Liver (tissue), 9 donors: ENCODE results near the gene CALCR. TPM values are rescaled to one million over a fixed set of nuclear protein-coding genes. Genes with fewer than 3 reads are reported as not detected.

ENCODE experiments used
- DNase-seq: peaks from one replicate; pipeline ENCODE4 v3.0.0-alpha.2; 2017; ENCODE audit warnings: low spot score
- H3K27ac ChIP-seq, 2 donors: one replicate each; pipeline ENCODE4 v1.7.0; 2013; ENCODE audit warnings: inconsistent platforms in 2 of 2, low read length in 2 of 2, control low read depth in 1 of 2, low read depth in 1 of 2, mild to moderate bottlenecking in 1 of 2
- H3K27me3 ChIP-seq, 4 donors: one replicate each; pipeline versions ENCODE4 v1.6.1 to v1.7.0; 2013; ENCODE audit warnings: low read length in 3 of 4, inconsistent platforms in 1 of 4, mild to moderate bottlenecking in 1 of 4, moderate library complexity in 1 of 4; ENCODE audit not compliant: control insufficient read depth in 4 of 4, insufficient read depth in 4 of 4
- H3K36me3 ChIP-seq, 4 donors: one replicate each; pipeline versions ENCODE4 v1.6.1 to v1.7.0; 2013; ENCODE audit warnings: low read length in 3 of 4, mild to moderate bottlenecking in 3 of 4, low read depth in 1 of 4, moderate library complexity in 1 of 4; ENCODE audit not compliant: control insufficient read depth in 4 of 4, insufficient read depth in 3 of 4
- H3K4me1 ChIP-seq, 4 donors: one replicate each; pipeline versions ENCODE4 v1.6.1 to v1.7.0; 2013; ENCODE audit warnings: low read length in 3 of 4, mild to moderate bottlenecking in 3 of 4, moderate library complexity in 1 of 4; ENCODE audit not compliant: control insufficient read depth in 4 of 4, insufficient read depth in 4 of 4
- H3K4me3 ChIP-seq, 3 donors: one replicate each; pipeline versions ENCODE4 v1.6.1 to v1.7.0; 2013; ENCODE audit warnings: low read length in 3 of 3, control low read depth in 1 of 3, low read depth in 1 of 3, mild to moderate bottlenecking in 1 of 3
- H3K9ac ChIP-seq, 2 donors: one replicate each; pipeline ENCODE4 v1.7.0; 2013; ENCODE audit warnings: low read length in 2 of 2, mild to moderate bottlenecking in 2 of 2, moderate library complexity in 2 of 2, control low read depth in 1 of 2, low read depth in 1 of 2
- H3K9me3 ChIP-seq, 4 donors: one replicate each; pipeline versions ENCODE4 v1.6.1 to v1.7.0; 2013; ENCODE audit warnings: low read length in 3 of 4; ENCODE audit not compliant: control insufficient read depth in 4 of 4
- ATF3 ChIP-seq: IDR thresholded peaks from 2 replicates; pipeline ENCODE4 v1.6.1; 2016; ENCODE audit warnings: antibody characterized with exemption
- EGR1 ChIP-seq, 2 donors: IDR thresholded peaks; 2 replicates each; pipeline ENCODE4 v1.6.1; 2016 to 2018; ENCODE audit warnings: antibody characterized with exemption in 2 of 2, low read depth in 2 of 2
- FOXA1 ChIP-seq: IDR thresholded peaks from 2 replicates; pipeline ENCODE4 v1.6.1; 2016; ENCODE audit warnings: antibody characterized with exemption
- FOXA2 ChIP-seq: IDR thresholded peaks from 2 replicates; pipeline ENCODE4 v1.6.1; 2016; ENCODE audit warnings: antibody characterized with exemption
- GABPA ChIP-seq, 2 donors: IDR thresholded peaks in 1 of 2; conservative IDR thresholded peaks in 1 of 2; 2 replicates each; pipeline ENCODE4 v1.6.1; 2016; ENCODE audit warnings: antibody characterized with exemption in 2 of 2, mild to moderate bottlenecking in 1 of 2, moderate library complexity in 1 of 2
- HNF4A ChIP-seq, 2 donors: conservative IDR thresholded peaks; 2 replicates each; pipeline ENCODE4 v1.6.1; 2016; ENCODE audit warnings: antibody characterized with exemption in 2 of 2, mild to moderate bottlenecking in 2 of 2
- HNF4G ChIP-seq: IDR thresholded peaks from 2 replicates; pipeline ENCODE4 v1.6.1; 2016; ENCODE audit warnings: antibody characterized with exemption
- JUND ChIP-seq, 2 donors: IDR thresholded peaks; 2 replicates each; pipeline ENCODE4 v1.6.1; 2016; ENCODE audit warnings: antibody characterized with exemption in 2 of 2
- NR2F2 ChIP-seq: IDR thresholded peaks from 2 replicates; pipeline ENCODE4 v1.6.1; 2016; ENCODE audit warnings: antibody characterized with exemption
- RAD21 ChIP-seq, 2 donors: IDR thresholded peaks; 2 replicates each; pipeline ENCODE4 v1.6.1; 2016; ENCODE audit warnings: antibody characterized with exemption in 2 of 2, mild to moderate bottlenecking in 2 of 2
- REST ChIP-seq: IDR thresholded peaks from 2 replicates; pipeline ENCODE4 v1.6.1; 2016; ENCODE audit warnings: antibody characterized with exemption, mild to moderate bottlenecking
- RXRA ChIP-seq, 2 donors: IDR thresholded peaks; 2 replicates each; pipeline ENCODE4 v1.6.1; 2017 to 2018; ENCODE audit warnings: antibody characterized with exemption in 2 of 2, mild to moderate bottlenecking in 1 of 2
- SP1 ChIP-seq: IDR thresholded peaks from 2 replicates; pipeline ENCODE4 v1.6.1; 2018; ENCODE audit warnings: antibody characterized with exemption, mild to moderate bottlenecking
- TAF1 ChIP-seq: conservative IDR thresholded peaks from 2 replicates; pipeline ENCODE4 v1.6.1; 2016; ENCODE audit warnings: antibody characterized with exemption, mild to moderate bottlenecking
- YY1 ChIP-seq: IDR thresholded peaks from 2 replicates; pipeline ENCODE4 v1.6.1; 2016; ENCODE audit warnings: antibody characterized with exemption, mild to moderate bottlenecking
- ZBTB33 ChIP-seq: IDR thresholded peaks from 2 replicates; pipeline ENCODE4 v1.6.1; 2016; ENCODE audit warnings: antibody characterized with exemption
- WGBS: extraction: QIAGEN DNeasy Blood & Tissue Kit; methylation state at CpG from one replicate; pipeline ENCODE4 v1.1.7; 2013; 5-methylcytosine and 5-hydroxymethylcytosine counted together
- polyA plus RNA-seq, 2 donors: library from polyadenylated mRNA; stranded (reverse) in 1 of 2; unstranded in 1 of 2; fragments of 200-250 nt in 1 of 2; fragments of >200 nt in 1 of 2; fragmentation: Nextera tagmentation in 1 of 2; extraction: Ambion mirVana in 1 of 2; gene quantifications; one replicate each; pipeline versions ENCODE4 v1.2.1 to v1.2.3, GENCODE V29; 2013 to 2015
- total RNA-seq, 2 donors: library from RNA; depleted of rRNA; stranded (reverse); fragments of >200 nt; gene quantifications; one replicate each; pipeline ENCODE4 v1.2.3, GENCODE V29; 2014
- TF ChIP-seq, protein P1 (sequence below): IDR thresholded peaks from 2 replicates; pipeline ENCODE4 v1.6.1; 2016; ENCODE audit warnings: antibody characterized with exemption
- TF ChIP-seq, protein P2 (sequence below): fragments of 150-350 bp; IDR thresholded peaks from 2 replicates; pipeline ENCODE4 v1.5.1; 2017; ENCODE audit warnings: improper control_type of control experiment, low read depth, low read length; ENCODE audit not compliant: missing input control
- donor health status: healthy.
- donor health status: healthy.
- donor health status: healthy.
- donor health status: healthy.
- donor health status: healthy.

The CALCR gene
- total and polyA plus RNA-seq, 4 donors, result 0.19 TPM; not detected in 3

GRCh38 chr7:93601363-93601762 is 26.8 kb upstream of the CALCR start:
- WGBS, result 57% methylated on average over 1 of the region's 1 CpG

More at GRCh38 chr7:93601363-93601762, 26.8 kb upstream of the CALCR start:
- Histone ChIP-seq H3K36me3 (no peaks in the 10 kb centered on the region), H3K9ac (no peak overlapping the region), H3K27me3 (no peaks in the 10 kb centered on the region), H3K9me3 (no peaks in the 10 kb centered on the region), H3K4me3 (no peak overlapping the region), H3K27ac (no peak overlapping the region), H3K4me1 (no peaks in the 10 kb centered on the region)
- TF ChIP-seq ZBTB33, result no peak
- TF ChIP-seq RAD21 (IDR thresholded peaks at IDR 0.05), result no peak
- TF ChIP-seq, protein P1, sequence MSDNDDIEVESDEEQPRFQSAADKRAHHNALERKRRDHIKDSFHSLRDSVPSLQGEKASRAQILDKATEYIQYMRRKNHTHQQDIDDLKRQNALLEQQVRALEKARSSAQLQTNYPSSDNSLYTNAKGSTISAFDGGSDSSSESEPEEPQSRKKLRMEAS, result no peak
- no peak for TF ChIP-seq HNF4G
- no peak for TF ChIP-seq TAF1
- no peak for TF ChIP-seq SP1
- TF ChIP-seq YY1, result no peak
- no peak for TF ChIP-seq ATF3
- no peak for TF ChIP-seq FOXA1
- no peak for TF ChIP-seq NR2F2
- TF ChIP-seq HNF4A (conservative IDR thresholded peaks at IDR 0.05), result no peak
- TF ChIP-seq JUND (IDR thresholded peaks at IDR 0.05), result no peak
- no peak for TF ChIP-seq REST
- no peak for TF ChIP-seq EGR1 (IDR thresholded peaks at IDR 0.05; ENCODE audit: low read depth in 2 of 2)
- TF ChIP-seq RXRA (IDR thresholded peaks at IDR 0.05), result no peak
- TF ChIP-seq GABPA (IDR thresholded peaks at IDR 0.05 in 1 of 2, conservative IDR thresholded peaks at IDR 0.05 in 1 of 2), result no peak
- TF ChIP-seq FOXA2, result no peak
- TF ChIP-seq, protein P2, sequence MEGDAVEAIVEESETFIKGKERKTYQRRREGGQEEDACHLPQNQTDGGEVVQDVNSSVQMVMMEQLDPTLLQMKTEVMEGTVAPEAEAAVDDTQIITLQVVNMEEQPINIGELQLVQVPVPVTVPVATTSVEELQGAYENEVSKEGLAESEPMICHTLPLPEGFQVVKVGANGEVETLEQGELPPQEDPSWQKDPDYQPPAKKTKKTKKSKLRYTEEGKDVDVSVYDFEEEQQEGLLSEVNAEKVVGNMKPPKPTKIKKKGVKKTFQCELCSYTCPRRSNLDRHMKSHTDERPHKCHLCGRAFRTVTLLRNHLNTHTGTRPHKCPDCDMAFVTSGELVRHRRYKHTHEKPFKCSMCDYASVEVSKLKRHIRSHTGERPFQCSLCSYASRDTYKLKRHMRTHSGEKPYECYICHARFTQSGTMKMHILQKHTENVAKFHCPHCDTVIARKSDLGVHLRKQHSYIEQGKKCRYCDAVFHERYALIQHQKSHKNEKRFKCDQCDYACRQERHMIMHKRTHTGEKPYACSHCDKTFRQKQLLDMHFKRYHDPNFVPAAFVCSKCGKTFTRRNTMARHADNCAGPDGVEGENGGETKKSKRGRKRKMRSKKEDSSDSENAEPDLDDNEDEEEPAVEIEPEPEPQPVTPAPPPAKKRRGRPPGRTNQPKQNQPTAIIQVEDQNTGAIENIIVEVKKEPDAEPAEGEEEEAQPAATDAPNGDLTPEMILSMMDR, result no peak
- no peak for DNase-seq
